Lower leg skin (tissue), 3 donors: ENCODE measurements around the gene GALE.

Experiments
- POLR2A ChIP-seq, 2 donors: fragments of 450-650 bp; IDR thresholded peaks; one replicate each; pipeline ENCODE4 v1.6.1; 2016 to 2017; ENCODE audit warnings: antibody characterized with exemption in 2 of 2, mild to moderate bottlenecking in 1 of 2, moderate library complexity in 1 of 2
- TF ChIP-seq, protein P1 (sequence below), 3 donors: fragments of 450-650 bp; IDR thresholded peaks; one replicate each; pipeline ENCODE4 v1.5.1; 2016; ENCODE audit warnings: antibody characterized with exemption in 3 of 3, mild to moderate bottlenecking in 3 of 3, moderate library complexity in 2 of 3

DNA sequence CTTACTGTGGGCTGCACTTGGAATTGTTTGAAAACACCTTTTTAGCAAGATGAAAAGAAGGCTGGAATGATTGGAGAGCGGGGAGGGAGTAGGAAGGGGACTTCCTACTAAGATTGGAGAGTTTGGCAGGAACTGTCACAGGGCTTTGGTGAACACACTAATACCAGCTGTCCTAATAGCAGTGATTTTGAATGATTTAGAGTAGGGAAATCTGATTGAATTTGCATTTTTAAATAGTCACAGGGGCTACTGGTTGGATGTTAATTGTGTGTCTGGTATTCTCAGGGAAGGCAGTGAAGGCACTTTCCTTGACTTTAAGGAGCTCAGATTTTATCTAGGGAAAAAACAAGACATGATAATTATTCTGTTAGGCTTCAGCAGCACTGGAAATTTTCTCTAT lies 27.2 kb upstream of the GALE start:
- TF ChIP-seq, protein P1, sequence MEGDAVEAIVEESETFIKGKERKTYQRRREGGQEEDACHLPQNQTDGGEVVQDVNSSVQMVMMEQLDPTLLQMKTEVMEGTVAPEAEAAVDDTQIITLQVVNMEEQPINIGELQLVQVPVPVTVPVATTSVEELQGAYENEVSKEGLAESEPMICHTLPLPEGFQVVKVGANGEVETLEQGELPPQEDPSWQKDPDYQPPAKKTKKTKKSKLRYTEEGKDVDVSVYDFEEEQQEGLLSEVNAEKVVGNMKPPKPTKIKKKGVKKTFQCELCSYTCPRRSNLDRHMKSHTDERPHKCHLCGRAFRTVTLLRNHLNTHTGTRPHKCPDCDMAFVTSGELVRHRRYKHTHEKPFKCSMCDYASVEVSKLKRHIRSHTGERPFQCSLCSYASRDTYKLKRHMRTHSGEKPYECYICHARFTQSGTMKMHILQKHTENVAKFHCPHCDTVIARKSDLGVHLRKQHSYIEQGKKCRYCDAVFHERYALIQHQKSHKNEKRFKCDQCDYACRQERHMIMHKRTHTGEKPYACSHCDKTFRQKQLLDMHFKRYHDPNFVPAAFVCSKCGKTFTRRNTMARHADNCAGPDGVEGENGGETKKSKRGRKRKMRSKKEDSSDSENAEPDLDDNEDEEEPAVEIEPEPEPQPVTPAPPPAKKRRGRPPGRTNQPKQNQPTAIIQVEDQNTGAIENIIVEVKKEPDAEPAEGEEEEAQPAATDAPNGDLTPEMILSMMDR (IDR thresholded peaks at IDR 0.05): no peak
- TF ChIP-seq POLR2A (IDR thresholded peaks at IDR 0.05): no peak
